SH-SY5Y (cell line): ENCODE results near the gene BCL11A.

Experiments
- GATA2 ChIP-seq: IDR thresholded peaks from 2 replicates; pipeline ENCODE4 v1.6.1; 2011; ENCODE audit warnings: mild to moderate bottlenecking, low read depth, low read length
- GATA3 ChIP-seq: IDR thresholded peaks from 2 replicates; pipeline ENCODE4 v1.6.1; 2011; ENCODE audit warnings: low read depth, mild to moderate bottlenecking, low read length, moderate library complexity

DNA sequence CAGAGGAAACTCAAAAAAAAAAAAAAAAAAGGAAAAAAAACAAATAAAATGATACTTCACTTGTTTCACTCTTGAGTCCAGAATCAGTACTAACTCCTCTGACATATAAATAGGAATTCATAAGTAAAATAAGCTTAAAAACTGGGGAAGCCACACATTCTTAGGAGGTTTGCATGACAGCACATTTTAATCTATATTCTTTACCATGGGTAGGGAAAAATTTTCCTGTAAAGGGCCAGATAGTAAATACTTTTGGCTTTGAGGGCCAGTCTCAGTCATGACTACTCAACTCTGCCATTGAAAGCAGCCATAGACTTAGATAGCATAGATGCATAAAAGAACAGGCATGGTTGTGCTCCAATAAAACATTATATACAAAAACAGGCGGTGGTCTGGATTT, 145.2 kb downstream of the BCL11A start:
- TF ChIP-seq GATA2 (no peak), GATA3 (no peak)
